GM19397 (cell line): ENCODE measurements around the gene EFCAB11.
"Not testable (repeated sequence)": the region's sequence is repeated elsewhere in the genome, so short reads cannot be mapped to it uniquely, and the experiment has no call there.

Experiments used
- ATAC-seq: cut with Tn5 transposase; IDR thresholded peaks from one replicate; pipeline ENCODE4 v1.9.1; 2021; ENCODE audit warnings: mild to moderate bottlenecking, moderate library complexity; ENCODE audit not compliant: unreplicated experiment

Gene EFCAB11

GRCh38 chr14:89912667-89913211 is 41.8 kb downstream of the EFCAB11 start:
- ATAC-seq: no peak

DNA sequence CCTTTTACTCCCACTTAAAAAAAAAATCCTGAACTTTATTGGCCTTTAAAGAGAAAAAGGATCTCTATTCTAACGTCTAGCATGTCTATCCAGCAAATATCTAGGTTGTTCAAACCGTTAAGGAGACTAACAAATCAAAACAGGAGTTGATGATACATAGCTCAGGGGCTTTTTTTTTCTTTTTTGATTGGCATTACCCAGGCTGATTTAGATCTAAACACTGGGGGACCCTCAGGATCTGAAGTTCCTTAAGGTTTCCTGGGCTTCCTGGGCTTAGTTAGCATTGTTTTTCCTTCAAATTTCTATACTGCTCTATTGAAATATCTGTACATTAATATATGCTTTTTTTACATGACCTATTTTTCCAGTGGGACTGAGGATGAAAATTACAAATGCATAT is 42.3 kb downstream of the EFCAB11 start:
- no peak for ATAC-seq

DNA sequence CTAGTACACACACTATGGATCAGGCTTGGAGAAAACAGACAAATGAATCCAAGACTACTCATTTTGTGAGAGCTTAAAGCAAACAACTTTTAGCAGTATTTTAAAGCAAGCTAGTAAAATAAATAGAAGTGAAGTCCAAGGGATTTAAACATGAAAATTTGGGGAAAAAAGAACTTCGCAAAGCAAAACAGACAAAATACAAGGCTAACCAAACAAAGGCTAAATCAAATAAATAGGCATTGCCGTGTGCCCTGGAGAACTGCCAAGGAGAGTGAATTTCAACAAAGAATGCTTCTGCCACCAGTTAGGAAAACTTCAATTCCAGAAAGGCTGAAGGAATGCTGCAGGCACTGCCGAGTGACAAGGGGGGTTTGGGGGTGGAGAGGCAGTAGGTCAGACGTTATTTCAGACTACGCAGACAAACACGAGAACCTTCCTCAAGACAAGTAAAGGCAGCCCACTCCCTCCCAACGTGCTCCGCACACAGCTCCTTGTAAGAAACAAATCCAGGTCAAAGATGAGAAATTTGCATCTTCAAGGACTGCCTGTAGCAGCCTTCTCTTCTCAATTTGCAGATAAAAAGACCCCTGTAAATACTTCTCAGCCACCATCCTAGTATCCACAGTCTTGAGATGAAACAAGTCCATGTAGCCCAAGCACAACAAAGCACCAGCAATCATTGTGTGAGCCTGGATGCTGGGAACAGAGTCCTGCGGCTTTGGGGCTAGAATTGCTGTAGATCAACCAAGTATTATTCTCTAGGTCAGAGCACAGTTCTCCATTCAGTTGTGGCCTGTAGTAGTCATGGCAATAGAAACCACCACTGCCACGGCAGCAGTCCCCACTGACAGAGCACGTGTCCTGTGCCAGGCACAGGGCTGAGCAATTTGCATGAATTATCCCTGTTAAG is 43.3 kb downstream of the EFCAB11 start:
- ATAC-seq: no peak

GRCh38 chr14:89910691-89911009 is 43.9 kb downstream of the EFCAB11 start:
- ATAC-seq: no peak

DNA sequence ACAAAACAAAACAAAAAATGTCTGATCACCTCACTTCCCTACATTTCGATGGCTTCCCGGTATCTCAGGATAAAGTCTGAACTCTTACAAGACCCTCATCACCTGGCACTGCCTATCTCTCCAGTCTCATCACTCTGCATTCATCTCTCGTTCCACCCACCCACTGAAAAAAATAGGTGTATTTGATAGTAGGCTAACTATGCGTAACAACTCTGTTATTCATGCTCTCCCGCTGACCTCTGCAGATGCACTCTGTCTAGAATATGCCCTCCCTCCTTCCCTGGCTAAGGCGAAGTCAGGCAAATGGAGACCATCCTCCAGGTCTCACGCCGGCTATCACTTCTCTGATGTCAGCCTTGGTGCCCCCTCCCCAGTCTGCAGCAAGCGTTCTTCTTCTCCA is 44.9 kb downstream of the EFCAB11 start:
- no peak for ATAC-seq

DNA sequence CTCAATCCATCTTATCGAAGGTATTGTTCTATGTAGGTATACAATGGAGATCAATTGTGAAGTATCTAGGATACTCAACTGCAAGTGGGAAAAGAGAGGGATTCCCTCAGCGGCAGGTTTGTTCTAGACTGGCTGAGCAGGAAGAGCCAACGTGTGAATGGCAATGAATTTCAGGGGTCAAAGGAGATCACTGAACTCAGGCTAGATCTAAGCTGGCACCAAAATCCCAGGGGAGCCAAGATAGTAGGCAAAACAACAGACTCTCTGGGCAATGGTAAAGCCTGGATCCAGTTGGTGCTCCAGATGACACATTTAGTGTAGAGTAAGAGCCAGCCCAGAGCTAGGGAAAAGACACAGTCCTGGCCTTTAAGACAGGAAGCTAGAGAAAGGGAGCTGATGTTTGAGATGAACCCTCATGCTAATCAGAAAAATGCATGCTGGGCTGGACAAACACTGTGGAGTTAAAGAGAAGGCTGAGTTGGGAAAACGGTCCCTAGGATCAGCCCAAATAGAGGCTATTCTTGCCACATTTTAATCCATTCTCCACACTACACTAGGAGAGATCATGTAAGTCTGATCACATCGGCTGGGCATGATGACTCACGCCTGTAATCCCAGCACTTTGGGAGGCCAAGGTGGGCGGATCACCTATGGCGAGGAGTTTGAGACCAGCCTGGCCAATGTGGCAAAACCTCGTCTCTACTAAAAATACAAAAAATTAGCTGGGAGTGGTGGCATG is 45.6 kb downstream of the EFCAB11 start:
- no peak for ATAC-seq

GRCh38 chr14:89907655-89908054 is 46.9 kb downstream of the EFCAB11 start:
- ATAC-seq: no peak

- no peak for ATAC-seq
These were observed 48.5 kb downstream of the EFCAB11 start for GRCh38 chr14:89906000-89906399.

GRCh38 chr14:89903340-89903952 is 51.1 kb downstream of the EFCAB11 start:
- no peak for ATAC-seq

DNA sequence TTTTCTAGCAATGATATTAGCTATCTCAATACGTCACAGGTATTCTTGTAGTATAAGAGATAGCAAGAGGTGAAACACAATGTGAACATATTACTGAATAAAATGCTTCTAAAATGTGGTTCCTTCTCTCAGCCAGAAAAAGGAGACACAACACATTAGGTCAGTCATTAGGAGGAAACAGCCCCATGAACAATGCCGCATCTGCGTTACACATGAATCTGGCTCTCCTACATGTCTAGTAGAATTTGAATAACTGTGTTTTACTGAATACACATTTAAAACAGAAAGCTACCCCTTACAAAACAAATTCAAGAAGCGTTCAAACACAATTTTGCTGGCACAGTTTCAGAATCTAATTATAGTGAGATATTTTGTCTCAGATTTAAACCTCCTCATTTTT is 51.6 kb downstream of the EFCAB11 start:
- ATAC-seq: no peak

DNA sequence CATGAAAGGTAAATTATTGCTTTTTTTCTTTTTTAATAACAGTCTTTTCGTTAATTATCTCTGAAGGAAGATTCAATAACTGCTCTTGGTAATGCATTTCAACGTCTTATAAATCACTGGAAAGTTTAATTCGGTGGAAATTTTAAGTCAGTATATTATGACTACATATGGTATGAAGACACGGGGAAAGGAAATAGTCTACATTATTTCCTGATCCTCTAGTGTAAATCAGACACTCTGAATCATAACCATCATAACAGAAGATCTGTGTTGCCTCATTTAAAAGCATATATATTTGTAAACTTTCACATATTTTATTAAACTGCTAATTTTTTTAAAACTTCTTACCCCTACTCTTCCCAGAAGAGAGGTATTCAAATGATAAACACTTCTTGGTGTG is 53.7 kb downstream of the EFCAB11 start:
- no peak for ATAC-seq

- ATAC-seq: no peak
These were observed 54.4 kb downstream of the EFCAB11 start for GRCh38 chr14:89899917-89900663.

GRCh38 chr14:89899291-89899690 is 55.2 kb downstream of the EFCAB11 start:
- ATAC-seq: no peak

GRCh38 chr14:89893388-89893787 is 61.1 kb downstream of the EFCAB11 start:
- not testable (repeated sequence) for ATAC-seq

- no peak for ATAC-seq
These were observed 61.6 kb downstream of the EFCAB11 start for GRCh38 chr14:89892953-89893352.

DNA sequence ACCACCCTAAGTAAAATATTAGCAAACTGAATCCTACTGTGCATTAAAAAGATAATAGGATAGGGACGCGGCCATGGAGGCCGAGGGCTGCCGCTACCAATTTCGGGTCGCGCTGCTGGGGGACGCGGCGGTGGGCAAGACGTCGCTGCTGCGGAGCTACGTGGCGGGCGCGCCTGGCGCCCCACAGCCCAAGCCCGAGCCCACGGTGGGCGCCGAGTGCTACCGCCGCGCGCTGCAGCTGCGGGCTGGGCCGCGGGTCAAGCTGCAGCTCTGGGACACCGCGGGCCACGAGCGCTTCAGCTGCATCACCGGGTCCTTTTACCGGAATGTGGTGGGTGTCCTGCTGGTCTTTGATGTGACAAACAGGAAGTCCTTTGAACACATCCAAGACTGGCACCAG is 62.8 kb downstream of the EFCAB11 start:
- ATAC-seq: not testable (repeated sequence)

GRCh38 chr14:89891055-89891454 is 63.5 kb downstream of the EFCAB11 start:
- no peak for ATAC-seq

GRCh38 chr14:89890589-89890988 is 63.9 kb downstream of the EFCAB11 start:
- ATAC-seq: no peak

GRCh38 chr14:89889626-89890025 is 64.9 kb downstream of the EFCAB11 start:
- no peak for ATAC-seq

DNA sequence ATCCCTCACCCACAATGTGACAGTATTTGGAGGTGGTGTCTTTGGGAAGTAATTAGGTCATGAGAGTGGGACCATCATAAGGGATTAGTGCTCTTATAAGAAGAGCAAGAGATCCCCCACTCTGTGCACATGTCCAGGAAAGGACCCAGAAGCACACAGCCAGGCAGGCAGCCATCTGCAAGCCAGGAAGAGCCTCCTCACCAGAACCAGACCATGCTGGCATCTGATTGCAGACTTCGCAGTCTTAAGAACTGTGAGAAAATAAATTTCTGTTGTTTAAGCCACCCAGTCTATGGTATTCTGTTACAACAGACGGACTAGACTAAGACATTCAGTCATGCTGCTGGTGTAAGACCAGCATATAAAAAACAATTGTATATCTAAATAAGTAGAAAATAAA is 69.8 kb downstream of the EFCAB11 start:
- ATAC-seq: no peak

DNA sequence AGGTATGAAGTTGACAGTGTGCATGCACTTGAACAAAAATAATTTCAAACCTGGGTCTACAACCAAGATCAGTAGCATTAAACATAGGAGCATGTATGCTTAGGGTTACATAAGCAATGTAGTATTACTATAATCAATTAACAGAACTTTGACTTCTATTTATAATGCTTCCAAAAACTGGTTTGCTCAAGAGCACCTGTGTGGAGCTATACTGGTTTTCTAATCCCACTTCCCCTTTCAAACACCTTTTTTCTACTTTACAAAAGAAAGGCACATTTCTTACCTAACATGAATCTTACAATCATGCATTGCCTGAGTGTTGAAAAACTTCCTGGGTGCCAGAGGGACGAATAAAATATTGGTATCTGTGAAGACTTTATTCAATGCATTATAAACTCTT is 72.7 kb downstream of the EFCAB11 start:
- no peak for ATAC-seq
